ENCODE data around the gene KRT86.

Gene KRT86

GRCh38 chr12:52274521-52275120, at the start of gene KRT86:
Gene KRT86, plus strand, starts transcription at chr12:52274645. Its CDS starts 27,272 bp downstream, at chr12:52301917.
- no peak for DNase-seq

DNA sequence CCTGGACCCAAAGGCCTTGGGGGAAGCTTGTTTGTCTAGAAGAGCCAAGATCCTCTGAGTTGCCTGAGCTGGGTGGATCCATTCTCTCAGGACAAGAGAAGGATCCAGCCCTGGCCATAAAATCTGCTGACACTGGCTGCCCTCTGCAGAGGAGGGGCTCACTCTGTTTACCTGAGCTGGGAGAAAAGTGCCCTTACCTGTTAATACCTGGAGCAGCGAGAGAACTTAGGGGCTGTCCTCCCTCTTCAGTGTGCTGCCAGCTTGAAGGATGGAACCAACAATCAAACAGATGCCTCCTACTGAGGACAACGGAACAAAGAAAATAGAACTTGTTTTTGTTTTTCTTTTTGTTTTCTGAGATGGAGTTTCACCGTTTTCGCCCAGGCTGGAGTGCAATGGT, 48.7 kb upstream of the KRT86 start:
- no peak for DNase-seq

- DNase-seq = no peak
Measured at GRCh38 chr12:52226446-52226845, 48.0 kb upstream of the KRT86 start.

- no peak for DNase-seq
Measured at GRCh38 chr12:52227606-52228166, 46.8 kb upstream of the KRT86 start.

GRCh38 chr12:52228366-52228765, 46.1 kb upstream of the KRT86 start:
- no peak for DNase-seq

GRCh38 chr12:52228931-52229330, 45.5 kb upstream of the KRT86 start:
- no peak for DNase-seq

DNA sequence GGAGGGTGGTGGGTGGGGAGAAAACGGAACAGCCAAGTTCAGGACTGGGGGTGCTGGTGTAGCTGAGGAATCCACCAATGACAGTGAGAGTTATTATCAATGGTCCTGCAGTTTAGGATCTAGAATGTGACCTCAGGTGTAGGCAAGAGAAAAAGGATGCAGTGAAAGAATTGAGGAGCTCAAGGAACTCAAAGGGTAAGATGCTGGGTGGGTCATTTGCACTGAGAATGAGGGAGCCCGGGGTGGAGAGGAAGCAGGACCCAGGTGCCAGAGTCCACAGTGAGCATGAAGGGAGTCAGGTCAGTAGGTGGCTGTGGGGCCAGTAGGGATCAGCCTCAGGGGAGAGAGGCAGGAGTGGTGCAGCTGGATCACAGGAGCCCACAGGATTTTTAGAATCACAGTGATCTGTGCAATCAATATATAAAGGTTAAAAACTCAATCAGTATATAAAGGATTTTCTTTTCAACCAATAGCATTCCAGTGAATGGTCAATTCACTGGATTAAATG, 44.6 kb upstream of the KRT86 start:
- DNase-seq = no peak

DNA sequence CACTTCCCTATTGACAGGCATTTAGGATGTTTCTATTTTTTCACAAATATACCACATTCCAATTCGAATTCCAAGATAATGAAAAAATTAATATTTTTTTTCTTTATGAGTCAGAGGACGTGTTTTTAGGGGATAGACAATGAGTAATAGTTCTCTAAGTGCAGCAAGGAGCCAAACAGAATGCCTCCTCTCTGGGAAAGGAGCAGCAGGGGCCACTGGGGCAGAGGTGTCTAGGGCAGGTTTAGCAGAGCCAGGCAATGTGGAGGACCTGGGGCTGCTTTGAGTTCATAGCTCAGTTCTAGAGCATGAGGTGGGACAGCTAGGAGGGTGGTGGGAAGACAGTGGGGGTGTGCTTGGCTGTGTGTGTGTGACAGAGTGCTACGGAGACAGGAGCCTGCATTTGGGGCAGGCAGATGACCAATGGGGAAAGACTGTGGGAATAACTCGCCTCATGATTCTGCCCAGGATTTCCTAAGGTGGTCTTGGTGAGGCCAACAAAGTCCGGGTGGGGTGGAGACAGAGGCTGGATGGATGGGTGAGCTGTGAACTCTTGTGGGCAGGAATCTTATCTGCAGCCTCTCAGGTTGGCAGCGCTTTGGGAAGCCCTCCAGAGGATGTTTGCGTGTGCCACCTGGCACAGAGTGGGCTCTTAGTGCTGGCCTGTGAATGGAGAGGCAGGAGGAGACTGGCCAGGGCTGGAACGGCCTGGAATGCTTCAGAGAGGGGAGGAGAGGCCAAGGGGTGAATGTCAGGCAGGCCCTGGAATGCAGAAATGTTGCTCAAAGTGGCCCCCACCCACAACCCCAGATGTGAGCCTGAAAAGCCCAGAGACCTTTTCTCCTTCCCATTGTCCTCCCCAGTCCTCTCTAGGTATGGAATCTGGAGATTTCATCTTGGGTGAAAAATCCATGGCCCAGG, 43.8 kb upstream of the KRT86 start:
- no peak for DNase-seq

GRCh38 chr12:52231305-52232202, 42.9 kb upstream of the KRT86 start:
- DNase-seq = no peak

- DNase-seq = no peak
Measured at GRCh38 chr12:52232203-52232673, 42.2 kb upstream of the KRT86 start.

DNA sequence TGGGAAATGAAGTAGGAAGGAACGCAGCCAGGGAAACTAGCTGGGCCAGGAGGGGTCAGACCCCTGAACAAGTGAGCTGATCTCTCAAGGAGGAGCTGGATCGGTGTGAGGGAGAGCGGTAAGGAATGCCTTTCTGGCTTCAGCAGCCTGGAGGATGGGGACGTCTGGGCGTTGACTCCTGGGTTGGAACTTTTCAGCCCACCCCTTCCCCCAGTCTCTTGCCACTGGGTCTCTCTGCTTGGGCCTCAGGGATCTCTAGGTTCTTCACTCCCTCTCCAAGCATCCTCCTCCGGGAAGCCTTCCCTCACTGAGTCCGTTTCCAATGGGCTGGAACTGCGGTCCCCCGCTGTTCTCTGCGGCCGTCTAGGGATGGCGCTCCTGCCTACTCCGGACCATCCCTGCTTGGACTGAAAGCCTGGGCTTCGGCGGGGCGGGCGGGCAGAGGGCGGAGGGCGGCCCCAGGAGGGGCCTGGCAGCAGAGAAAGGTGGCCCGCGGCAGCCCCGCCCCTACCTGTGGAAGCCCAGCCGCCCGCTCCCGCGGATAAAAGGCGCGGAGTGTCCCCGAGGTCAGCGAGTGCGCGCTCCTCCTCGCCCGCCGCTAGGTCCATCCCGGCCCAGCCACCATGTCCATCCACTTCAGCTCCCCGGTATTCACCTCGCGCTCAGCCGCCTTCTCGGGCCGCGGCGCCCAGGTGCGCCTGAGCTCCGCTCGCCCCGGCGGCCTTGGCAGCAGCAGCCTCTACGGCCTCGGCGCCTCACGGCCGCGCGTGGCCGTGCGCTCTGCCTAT, 41.6 kb upstream of the KRT86 start, which contains the start of gene KRT7:
Gene KRT7 (plus strand): TSS at position 570 of the 788 bp plus-strand sequence. CDS start 54 bp downstream, at position 624.
- DNase-seq = no peak

DNA sequence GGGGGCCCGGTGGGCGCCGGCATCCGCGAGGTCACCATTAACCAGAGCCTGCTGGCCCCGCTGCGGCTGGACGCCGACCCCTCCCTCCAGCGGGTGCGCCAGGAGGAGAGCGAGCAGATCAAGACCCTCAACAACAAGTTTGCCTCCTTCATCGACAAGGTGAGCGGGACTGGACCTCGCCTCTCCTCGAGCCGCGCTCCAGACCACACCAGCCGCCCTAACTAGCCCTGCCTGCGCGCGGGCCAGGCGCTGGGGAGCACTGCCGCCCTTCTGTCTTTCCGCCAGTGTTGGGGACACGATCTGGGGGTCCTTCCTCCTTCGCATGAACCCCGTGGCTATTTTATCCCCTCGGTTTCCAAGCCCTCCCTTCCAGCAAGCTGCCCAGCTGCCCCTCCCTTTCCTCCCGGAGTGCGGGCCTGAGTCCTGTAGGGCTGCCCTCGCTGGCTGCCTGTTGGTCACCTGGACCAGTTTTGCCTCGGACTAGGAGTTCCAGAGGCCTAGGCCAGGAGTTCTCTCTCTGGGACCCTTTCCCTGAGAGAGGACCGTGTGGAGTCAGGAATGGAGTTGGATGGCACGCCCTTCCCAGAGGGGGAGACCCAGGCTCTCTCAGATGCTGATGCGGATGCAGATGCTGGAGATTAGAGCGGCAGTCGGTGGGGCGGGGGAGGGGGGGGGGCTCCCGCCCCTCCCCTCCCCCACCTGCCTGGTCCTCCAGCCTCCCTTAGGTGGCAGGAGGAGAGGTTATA, 40.8 kb upstream of the KRT86 start:
- DNase-seq = no peak

GRCh38 chr12:52234223-52234810, 40.1 kb upstream of the KRT86 start:
- DNase-seq = no peak

DNA sequence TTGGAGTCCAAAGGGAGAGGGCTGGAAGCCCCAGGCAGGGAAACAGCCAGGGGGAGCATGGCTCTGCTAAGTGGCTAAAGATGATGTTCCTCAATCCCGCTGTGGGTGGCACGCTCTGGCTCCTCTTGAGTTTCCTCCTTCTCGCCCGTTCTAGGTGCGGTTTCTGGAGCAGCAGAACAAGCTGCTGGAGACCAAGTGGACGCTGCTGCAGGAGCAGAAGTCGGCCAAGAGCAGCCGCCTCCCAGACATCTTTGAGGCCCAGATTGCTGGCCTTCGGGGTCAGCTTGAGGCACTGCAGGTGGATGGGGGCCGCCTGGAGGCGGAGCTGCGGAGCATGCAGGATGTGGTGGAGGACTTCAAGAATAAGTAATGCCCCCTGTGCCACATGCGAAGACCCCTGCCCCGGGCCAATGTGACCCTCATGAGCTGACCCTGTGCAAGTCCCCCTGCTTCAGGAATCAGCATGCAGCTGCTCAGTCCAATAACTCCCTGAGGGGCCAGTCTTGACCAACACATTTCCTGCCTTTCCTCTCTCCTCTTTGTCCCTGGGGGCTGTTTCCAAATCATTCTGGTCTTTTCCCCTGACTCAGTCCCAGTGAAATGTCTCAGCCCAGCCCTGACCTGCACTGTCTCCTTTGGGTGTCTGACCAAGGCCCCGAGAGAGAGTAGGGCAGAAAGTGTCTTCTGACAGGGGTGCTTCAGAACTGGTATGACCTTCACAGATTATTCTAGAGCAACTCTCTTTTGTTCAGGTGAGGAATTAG, 39.3 kb upstream of the KRT86 start:
- no peak for DNase-seq

- no peak for DNase-seq
Measured at GRCh38 chr12:52235822-52236361, 38.6 kb upstream of the KRT86 start.

DNA sequence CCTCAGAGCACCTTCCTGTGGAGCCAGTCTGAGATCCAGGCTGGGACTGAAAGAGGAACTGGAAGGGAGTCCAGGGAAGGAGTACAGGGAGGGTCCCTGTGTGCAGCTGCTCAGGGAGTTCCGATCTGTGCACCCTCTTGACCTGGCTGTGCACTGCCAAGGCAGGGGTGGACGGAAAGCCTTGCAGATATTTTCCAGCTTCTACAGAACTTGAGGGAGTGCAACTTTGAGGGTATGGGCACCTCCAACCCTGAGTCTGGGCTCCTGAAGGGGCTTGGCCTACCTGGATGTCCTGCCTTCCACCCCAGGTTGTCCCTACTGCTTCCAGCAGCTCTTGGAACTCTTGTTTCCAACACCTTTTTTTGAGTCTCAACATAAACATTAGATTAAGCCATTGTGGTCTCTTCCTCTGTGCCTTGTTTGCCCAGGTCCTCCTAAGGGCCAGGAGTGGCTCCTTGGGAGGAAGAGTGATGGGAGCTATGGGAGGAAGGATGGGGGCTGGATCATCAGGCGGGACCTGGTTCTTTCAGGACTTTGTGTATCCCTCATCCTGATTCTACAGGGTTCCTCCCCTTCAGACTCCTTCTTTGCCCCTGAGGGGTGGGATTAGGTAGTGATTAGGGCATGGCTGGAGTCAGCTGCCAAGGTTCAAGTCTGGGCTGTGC, 37.9 kb upstream of the KRT86 start:
- DNase-seq = no peak

DNA sequence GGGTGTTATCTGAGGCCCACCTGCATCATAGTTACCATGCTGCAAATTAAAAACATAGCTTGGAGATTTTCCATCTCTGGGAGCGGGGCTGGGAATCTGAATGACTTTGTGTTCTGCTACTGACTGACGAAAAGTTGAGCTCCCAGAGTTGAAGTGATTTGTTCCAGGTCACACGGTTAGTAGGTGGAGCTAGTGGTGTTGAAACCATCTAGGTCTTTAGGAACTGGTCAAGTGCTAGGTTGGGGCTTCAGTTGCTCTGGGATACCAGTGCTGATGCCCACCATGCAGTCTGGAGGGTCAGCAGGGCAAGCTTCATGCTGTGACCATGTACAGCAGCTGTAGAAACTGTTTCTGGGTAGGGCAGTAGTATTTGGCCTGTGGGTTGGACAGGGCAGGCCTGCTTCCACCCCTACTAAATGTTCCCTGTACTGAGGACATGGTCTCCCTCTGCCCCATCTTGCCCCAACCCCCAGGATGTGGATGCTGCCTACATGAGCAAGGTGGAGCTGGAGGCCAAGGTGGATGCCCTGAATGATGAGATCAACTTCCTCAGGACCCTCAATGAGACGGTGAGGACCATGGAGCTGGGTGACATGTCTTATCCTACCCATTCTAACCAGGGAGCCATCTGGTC, 36.1 kb upstream of the KRT86 start:
- DNase-seq = no peak
